Measurements from ENCODE around the gene AGRP.

Gene AGRP

GRCh38 chr16:67464565-67464964 is 18.8 kb downstream of the AGRP start:
- Histone ChIP-seq H3K27me3 (ENCODE audit: insufficient read depth, low read length) (no peaks in the 10 kb centered on the region), H3K4me3 (ENCODE audit: low read length) (no peak overlapping the region), H3K4me1 (ENCODE audit: insufficient read depth, low read length) (no peaks in the 10 kb centered on the region), H3K36me3 (ENCODE audit: insufficient read depth, low read length) (peaks cover 9% of the 10 kb centered on the region), H3K9me3 (ENCODE audit: low read length) (no peaks in the 10 kb centered on the region), H2AFZ (ENCODE audit: low read depth, low read length) (no peak overlapping the region)

DNA sequence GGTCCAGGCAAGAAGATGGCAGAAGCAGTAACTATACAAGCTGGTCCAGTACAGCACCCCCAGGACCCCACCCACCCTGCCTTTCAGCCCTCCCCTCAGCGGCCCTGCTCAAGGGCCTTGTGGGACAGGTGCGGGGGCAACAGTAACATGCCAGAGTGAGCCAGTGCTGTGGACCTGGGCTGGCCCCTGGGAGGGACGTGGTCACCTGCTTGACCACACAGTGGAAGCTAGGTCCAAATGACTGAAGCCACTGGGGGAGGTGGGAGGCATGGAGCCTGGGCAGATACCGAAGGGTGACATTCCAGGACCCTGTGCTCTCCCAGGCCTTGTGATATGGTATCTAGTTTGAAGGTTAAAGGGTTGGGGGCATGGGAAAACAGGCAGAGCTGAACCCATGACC is 19.7 kb downstream of the AGRP start:
- H3K9me3 ChIP-seq (ENCODE audit: low read length), result no peaks in the 10 kb centered on the region
- H3K36me3 ChIP-seq (ENCODE audit: insufficient read depth, low read length), result peaks cover 9% of the 10 kb centered on the region
- H3K27me3 ChIP-seq (ENCODE audit: insufficient read depth, low read length), result no peaks in the 10 kb centered on the region
- no peak overlapping the region for H3K4me3 ChIP-seq (ENCODE audit: low read length)
- H2AFZ ChIP-seq (ENCODE audit: low read depth, low read length), result no peak overlapping the region
- H3K4me1 ChIP-seq (ENCODE audit: insufficient read depth, low read length), result no peaks in the 10 kb centered on the region

- Histone ChIP-seq H3K27me3 (ENCODE audit: insufficient read depth, low read length) (no peaks in the 10 kb centered on the region), H3K4me3 (ENCODE audit: low read length) (no peak overlapping the region), H3K4me1 (ENCODE audit: insufficient read depth, low read length) (no peaks in the 10 kb centered on the region), H3K36me3 (ENCODE audit: insufficient read depth, low read length) (peaks cover 9% of the 10 kb centered on the region), H3K9me3 (ENCODE audit: low read length) (no peaks in the 10 kb centered on the region), H2AFZ (ENCODE audit: low read depth, low read length) (no peak overlapping the region)
These were observed 20.3 kb downstream of the AGRP start for GRCh38 chr16:67463059-67463458.

DNA sequence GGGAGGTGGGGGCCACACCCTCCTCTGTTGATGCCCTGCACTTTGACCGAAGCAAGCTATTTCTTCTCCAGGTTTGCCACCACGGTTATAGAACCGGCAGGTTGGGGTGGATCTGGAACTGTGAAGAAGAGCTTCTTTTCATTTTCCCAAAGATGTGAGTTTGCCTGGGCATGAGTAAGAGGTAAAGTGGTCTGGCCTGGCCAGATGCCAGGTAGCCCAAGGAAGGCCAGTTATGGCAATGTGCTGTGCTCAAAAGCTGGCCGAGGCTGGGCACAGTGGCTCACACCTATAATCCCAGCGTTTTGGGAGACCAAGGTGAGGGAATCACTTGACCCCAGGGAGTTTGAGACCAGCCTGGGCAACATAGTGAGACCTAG is 21.1 kb downstream of the AGRP start:
- no peaks in the 10 kb centered on the region for H3K9me3 ChIP-seq (ENCODE audit: low read length)
- peaks cover 9% of the 10 kb centered on the region for H3K36me3 ChIP-seq (ENCODE audit: insufficient read depth, low read length)
- no peaks in the 10 kb centered on the region for H3K4me1 ChIP-seq (ENCODE audit: insufficient read depth, low read length)
- no peak overlapping the region for H2AFZ ChIP-seq (ENCODE audit: low read depth, low read length)
- no peaks in the 10 kb centered on the region for H3K27me3 ChIP-seq (ENCODE audit: insufficient read depth, low read length)
- no peak overlapping the region for H3K4me3 ChIP-seq (ENCODE audit: low read length)

DNA sequence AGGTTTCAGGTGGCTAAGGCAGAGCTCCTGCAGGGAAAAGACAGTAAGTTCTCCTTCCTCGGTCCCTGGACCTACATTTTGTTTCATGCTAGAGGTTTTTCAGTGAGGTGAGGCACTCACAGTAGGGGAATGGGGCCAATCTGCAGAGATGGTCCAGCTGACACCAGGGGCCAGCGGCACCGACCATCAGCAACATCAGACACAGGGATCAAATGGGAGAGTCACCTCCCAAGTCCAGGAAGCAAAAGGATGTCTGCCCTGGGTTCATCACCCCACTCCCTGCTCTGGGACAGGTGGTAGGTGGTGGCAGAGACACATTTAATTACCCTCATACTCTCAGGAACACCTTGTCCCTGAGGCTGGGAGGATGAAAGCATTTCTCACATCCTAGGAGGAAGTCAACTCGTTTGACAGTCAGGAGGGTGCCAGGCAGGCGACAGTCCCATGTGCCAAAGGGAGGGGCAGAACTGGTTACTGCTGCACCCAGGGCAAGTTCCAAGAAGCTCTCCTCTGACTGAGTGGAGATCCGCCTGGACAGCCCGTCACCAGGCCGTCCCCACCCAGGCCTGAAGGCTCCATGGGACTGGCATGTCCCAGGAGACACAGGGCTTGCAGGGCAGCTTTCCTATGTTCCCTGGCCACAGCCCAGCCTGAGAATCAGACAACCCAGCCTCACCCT is 21.6 kb downstream of the AGRP start:
- Histone ChIP-seq H3K9me3 (ENCODE audit: low read length) (no peaks in the 10 kb centered on the region), H3K27me3 (ENCODE audit: insufficient read depth, low read length) (no peaks in the 10 kb centered on the region), H3K4me1 (ENCODE audit: insufficient read depth, low read length) (no peaks in the 10 kb centered on the region)

GRCh38 chr16:67460961-67461360 is 22.4 kb downstream of the AGRP start:
- Histone ChIP-seq H3K36me3 (ENCODE audit: insufficient read depth, low read length) (peaks cover 9% of the 10 kb centered on the region), H2AFZ (ENCODE audit: low read depth, low read length) (no peak overlapping the region), H3K27me3 (ENCODE audit: insufficient read depth, low read length) (no peaks in the 10 kb centered on the region), H3K4me3 (ENCODE audit: low read length) (no peak overlapping the region), H3K4me1 (ENCODE audit: insufficient read depth, low read length) (no peaks in the 10 kb centered on the region), H3K9me3 (ENCODE audit: low read length) (no peaks in the 10 kb centered on the region)

More for the DNA sequence above, 21.6 kb downstream of the AGRP start:
- H3K36me3 ChIP-seq (ENCODE audit: insufficient read depth, low read length), result peaks cover 9% of the 10 kb centered on the region
- H2AFZ ChIP-seq (ENCODE audit: low read depth, low read length), result no peak overlapping the region
- H3K4me3 ChIP-seq (ENCODE audit: low read length), result no peak overlapping the region

DNA sequence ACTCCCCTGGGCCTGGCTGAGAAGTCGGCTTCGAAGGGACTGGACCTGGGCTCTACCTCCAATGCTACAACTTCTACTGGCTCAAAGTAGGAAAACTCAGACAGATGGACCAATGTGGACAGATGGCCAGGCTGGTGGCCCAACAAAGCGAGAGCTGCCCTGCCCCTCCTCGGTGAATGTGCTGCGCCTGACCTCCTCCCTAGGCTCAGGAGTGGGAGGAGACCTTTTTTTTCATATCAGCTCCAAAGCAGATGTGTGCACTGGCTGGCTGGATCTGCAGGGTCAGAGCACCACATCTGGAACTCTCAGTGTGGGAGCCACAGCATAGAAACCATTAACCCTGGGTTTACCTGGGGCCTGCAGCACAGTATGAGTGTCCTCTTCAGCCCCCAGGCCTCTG is 23.2 kb downstream of the AGRP start:
- H3K4me3 ChIP-seq (ENCODE audit: low read length), result no peak overlapping the region
- H3K27me3 ChIP-seq (ENCODE audit: insufficient read depth, low read length), result no peaks in the 10 kb centered on the region
- peaks cover 9% of the 10 kb centered on the region for H3K36me3 ChIP-seq (ENCODE audit: insufficient read depth, low read length)
- no peaks in the 10 kb centered on the region for H3K9me3 ChIP-seq (ENCODE audit: low read length)
- no peaks in the 10 kb centered on the region for H3K4me1 ChIP-seq (ENCODE audit: insufficient read depth, low read length)
- no peak overlapping the region for H2AFZ ChIP-seq (ENCODE audit: low read depth, low read length)

- Histone ChIP-seq H2AFZ (ENCODE audit: low read depth, low read length) (no peak overlapping the region), H3K9me3 (ENCODE audit: low read length) (no peaks in the 10 kb centered on the region), H3K4me1 (ENCODE audit: insufficient read depth, low read length) (no peaks in the 10 kb centered on the region), H3K27me3 (ENCODE audit: insufficient read depth, low read length) (no peaks in the 10 kb centered on the region), H3K4me3 (ENCODE audit: low read length) (no peak overlapping the region), H3K36me3 (ENCODE audit: insufficient read depth, low read length) (peaks cover 9% of the 10 kb centered on the region)
These were observed 23.5 kb downstream of the AGRP start for GRCh38 chr16:67459861-67460150.

DNA sequence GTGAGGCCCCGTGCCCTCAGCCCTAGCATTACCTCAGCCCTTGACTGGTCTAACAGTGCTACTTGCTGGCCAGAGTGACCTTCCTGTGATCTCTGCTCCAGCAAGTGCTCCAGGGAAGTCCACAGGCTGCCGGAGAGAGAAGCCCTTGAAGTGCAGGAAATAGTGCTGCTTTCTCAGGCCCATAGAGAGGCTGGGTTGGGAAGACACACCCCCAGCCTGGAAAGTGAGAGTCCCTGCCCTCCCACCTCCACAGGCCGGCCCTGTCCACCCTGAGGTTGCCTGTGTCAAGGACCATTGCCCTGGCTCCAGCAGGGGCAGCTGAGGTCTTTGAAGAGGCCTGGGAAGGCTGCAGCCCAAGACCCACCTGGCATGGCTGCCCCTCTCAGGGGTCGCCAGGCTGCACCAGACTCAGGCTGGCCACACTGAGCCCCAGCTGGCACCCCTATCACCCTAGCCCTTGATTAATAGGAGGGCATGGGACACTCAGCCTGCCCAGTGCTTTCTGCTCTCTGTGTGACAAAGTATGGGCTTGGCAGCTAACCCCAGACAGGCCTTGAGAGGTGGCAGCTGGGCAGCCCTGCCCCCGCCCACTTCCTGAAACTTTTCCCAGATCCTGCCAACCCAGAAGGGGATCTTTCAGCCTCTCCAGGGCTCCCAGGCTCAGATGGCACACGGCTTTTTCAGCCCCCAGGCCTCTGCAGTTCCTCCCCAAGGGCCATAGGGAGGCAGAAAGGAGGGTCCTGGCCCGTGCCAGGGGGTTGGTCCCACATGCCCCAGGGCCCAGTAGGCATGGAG is 24.1 kb downstream of the AGRP start:
- peaks cover 9% of the 10 kb centered on the region for H3K36me3 ChIP-seq (ENCODE audit: insufficient read depth, low read length)
- H3K27me3 ChIP-seq (ENCODE audit: insufficient read depth, low read length), result no peaks in the 10 kb centered on the region
- peaks cover 4% of the 10 kb centered on the region for H3K4me1 ChIP-seq (ENCODE audit: insufficient read depth, low read length)
- no peaks in the 10 kb centered on the region for H3K9me3 ChIP-seq (ENCODE audit: low read length)
- no peak overlapping the region for H3K4me3 ChIP-seq (ENCODE audit: low read length)
- no peak overlapping the region for H2AFZ ChIP-seq (ENCODE audit: low read depth, low read length)

- Histone ChIP-seq H3K4me3 (ENCODE audit: low read length) (no peak overlapping the region), H3K36me3 (ENCODE audit: insufficient read depth, low read length) (peaks cover 12% of the 10 kb centered on the region), H3K4me1 (ENCODE audit: insufficient read depth, low read length) (peaks cover 11% of the 10 kb centered on the region), H3K9me3 (ENCODE audit: low read length) (no peaks in the 10 kb centered on the region), H3K27me3 (ENCODE audit: insufficient read depth, low read length) (no peaks in the 10 kb centered on the region), H2AFZ (ENCODE audit: low read depth, low read length) (no peak overlapping the region)
These were observed 25.2 kb downstream of the AGRP start for GRCh38 chr16:67458121-67458641.

- Histone ChIP-seq H3K36me3 (ENCODE audit: insufficient read depth, low read length) (peaks cover 16% of the 10 kb centered on the region), H2AFZ (ENCODE audit: low read depth, low read length) (no peak overlapping the region), H3K4me1 (ENCODE audit: insufficient read depth, low read length) (peaks cover 11% of the 10 kb centered on the region), H3K27me3 (ENCODE audit: insufficient read depth, low read length) (no peaks in the 10 kb centered on the region), H3K9me3 (ENCODE audit: low read length) (no peaks in the 10 kb centered on the region), H3K4me3 (ENCODE audit: low read length) (no peak overlapping the region)
These were observed 25.7 kb downstream of the AGRP start for GRCh38 chr16:67457611-67458010.

DNA sequence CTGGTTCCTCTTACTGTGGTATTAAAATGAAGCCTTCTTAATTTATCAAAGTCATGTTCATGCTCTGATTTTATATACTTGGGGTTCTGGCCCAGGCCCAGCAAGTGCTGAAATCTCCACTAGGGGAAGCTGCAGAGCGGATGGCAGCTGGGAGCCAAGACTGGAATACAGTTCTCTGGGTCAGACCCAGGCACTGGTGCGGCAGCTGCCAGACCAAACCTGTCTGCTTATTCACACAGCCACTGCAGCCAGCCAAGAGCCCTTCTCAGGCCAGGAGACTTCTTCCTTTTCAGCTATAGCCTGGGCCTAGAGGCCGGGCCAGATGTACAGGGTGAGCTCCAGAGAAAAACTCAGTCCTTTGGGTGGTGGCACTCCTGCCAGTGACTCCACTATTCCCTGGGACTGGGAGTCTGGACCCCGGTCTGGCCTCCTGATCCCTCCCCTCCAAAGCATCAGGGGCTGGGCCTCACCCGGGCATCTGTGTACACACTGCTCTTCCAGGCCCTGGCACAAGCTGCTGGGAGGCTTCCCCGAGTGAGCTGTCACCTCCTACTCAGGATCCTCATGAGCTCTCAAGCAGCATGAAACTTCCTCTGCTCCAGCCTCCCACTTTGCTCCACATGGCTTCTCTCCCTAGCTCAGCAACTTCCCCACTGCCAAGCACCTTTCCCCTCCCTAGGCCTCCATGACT is 26.8 kb downstream of the AGRP start:
- Histone ChIP-seq H3K27me3 (ENCODE audit: insufficient read depth, low read length) (no peaks in the 10 kb centered on the region), H3K4me3 (ENCODE audit: low read length) (no peak overlapping the region), H3K9me3 (ENCODE audit: low read length) (no peaks in the 10 kb centered on the region), H3K4me1 (ENCODE audit: insufficient read depth, low read length) (peaks cover 11% of the 10 kb centered on the region), H2AFZ (ENCODE audit: low read depth, low read length) (no peak overlapping the region), H3K36me3 (ENCODE audit: insufficient read depth, low read length) (peaks cover 18% of the 10 kb centered on the region)

DNA sequence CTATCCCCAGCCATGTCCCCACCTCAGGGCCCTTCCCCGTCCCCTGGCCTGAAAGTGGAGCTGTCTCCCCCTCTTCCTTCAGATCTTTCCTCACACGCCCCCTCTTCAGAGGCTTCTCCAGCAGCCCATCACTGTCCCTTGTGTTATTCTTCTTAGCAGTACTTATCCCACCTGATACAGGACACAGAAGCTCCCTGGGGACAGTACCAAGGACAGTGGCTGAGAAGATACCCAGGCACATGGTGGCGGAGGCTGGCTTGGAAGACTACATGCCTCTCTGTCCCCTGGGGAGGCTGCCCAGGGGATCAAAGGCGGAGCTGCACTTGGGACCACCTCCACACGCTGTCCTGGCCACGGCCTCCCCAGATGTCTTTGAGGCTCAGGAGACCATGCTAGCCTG is 28.5 kb downstream of the AGRP start:
- Histone ChIP-seq H3K36me3 (ENCODE audit: insufficient read depth, low read length) (peaks cover 19% of the 10 kb centered on the region), H3K27me3 (ENCODE audit: insufficient read depth, low read length) (no peaks in the 10 kb centered on the region), H2AFZ (ENCODE audit: low read depth, low read length) (no peak overlapping the region), H3K4me3 (ENCODE audit: low read length) (no peak overlapping the region), H3K9me3 (ENCODE audit: low read length) (no peaks in the 10 kb centered on the region), H3K4me1 (ENCODE audit: insufficient read depth, low read length) (peaks cover 11% of the 10 kb centered on the region)

All from neuron (in vitro differentiated cells).